ENCODE data around the gene SLC26A2.

SLC26A2 gene

GRCh38 chr5:149990518-149991376 lies 30.2 kb downstream of the SLC26A2 start:
- H3K9me3 ChIP-seq (ENCODE audit: control insufficient read depth, insufficient read depth, low read length), result no peaks in the 10 kb centered on the region
- no peaks in the 10 kb centered on the region for H3K36me3 ChIP-seq (ENCODE audit: control insufficient read depth, insufficient read depth, low read length)
- WGBS (ENCODE audit: insufficient coverage, insufficient read length), result no CpG with 5 or more reads among the region's 4 CpGs
- H3K4me3 ChIP-seq (ENCODE audit: low read length), result no peak overlapping the region
- no peaks in the 10 kb centered on the region for H3K27me3 ChIP-seq (ENCODE audit: control insufficient read depth, insufficient read depth, low read length)
- H3K27ac ChIP-seq (ENCODE audit: low read length), result no peak overlapping the region
- DNase-seq (ENCODE audit: low read depth, low spot score), result peak; percentile 33
- H3K4me1 ChIP-seq (ENCODE audit: control insufficient read depth, insufficient read depth, low read length), result no peaks in the 10 kb centered on the region

- H3K27me3 ChIP-seq (ENCODE audit: control insufficient read depth, insufficient read depth, low read length), result no peaks in the 10 kb centered on the region
- no peaks in the 10 kb centered on the region for H3K9me3 ChIP-seq (ENCODE audit: control insufficient read depth, insufficient read depth, low read length)
- H3K27ac ChIP-seq (ENCODE audit: low read length), result no peak overlapping the region
- WGBS (ENCODE audit: insufficient coverage, insufficient read length), result no CpG with 5 or more reads among the region's 3 CpGs
- no peak for DNase-seq (ENCODE audit: low read depth, low spot score)
- no peak overlapping the region for H3K4me3 ChIP-seq (ENCODE audit: low read length)
- H3K4me1 ChIP-seq (ENCODE audit: control insufficient read depth, insufficient read depth, low read length), result no peaks in the 10 kb centered on the region
- H3K36me3 ChIP-seq (ENCODE audit: control insufficient read depth, insufficient read depth, low read length), result no peaks in the 10 kb centered on the region
Measured at GRCh38 chr5:149993471-149993870, 32.9 kb downstream of the SLC26A2 start.

- no peak overlapping the region for H3K27ac ChIP-seq (ENCODE audit: low read length)
- WGBS (ENCODE audit: insufficient coverage, insufficient read length), result no CpG with 5 or more reads among the region's 14 CpGs
Measured at GRCh38 chr5:149995385-149996204, 35.0 kb downstream of the SLC26A2 start.

GRCh38 chr5:149996205-149996890 lies 35.8 kb downstream of the SLC26A2 start:
- Histone ChIP-seq H3K27me3 (ENCODE audit: control insufficient read depth, insufficient read depth, low read length) (no peaks in the 10 kb centered on the region), H3K36me3 (ENCODE audit: control insufficient read depth, insufficient read depth, low read length) (no peaks in the 10 kb centered on the region), H3K4me3 (ENCODE audit: low read length) (no peak overlapping the region), H3K9me3 (ENCODE audit: control insufficient read depth, insufficient read depth, low read length) (no peaks in the 10 kb centered on the region), H3K4me1 (ENCODE audit: control insufficient read depth, insufficient read depth, low read length) (peaks cover 2% of the 10 kb centered on the region; the same call in 1 of the 2 replicates), H3K27ac (ENCODE audit: low read length) (no peak overlapping the region)
- WGBS (ENCODE audit: insufficient coverage, insufficient read length), result no CpG with 5 or more reads among the region's 6 CpGs
- no peak for DNase-seq (ENCODE audit: low read depth, low spot score)

More at GRCh38 chr5:149995385-149996204, 35.0 kb downstream of the SLC26A2 start:
- peaks cover 2% of the 10 kb centered on the region; the same call in 1 of the 2 replicates for H3K4me1 ChIP-seq (ENCODE audit: control insufficient read depth, insufficient read depth, low read length)
- no peak overlapping the region for H3K4me3 ChIP-seq (ENCODE audit: low read length)
- DNase-seq (ENCODE audit: low read depth, low spot score), result no peak
- no peaks in the 10 kb centered on the region for H3K9me3 ChIP-seq (ENCODE audit: control insufficient read depth, insufficient read depth, low read length)
- no peaks in the 10 kb centered on the region for H3K36me3 ChIP-seq (ENCODE audit: control insufficient read depth, insufficient read depth, low read length)
- no peaks in the 10 kb centered on the region for H3K27me3 ChIP-seq (ENCODE audit: control insufficient read depth, insufficient read depth, low read length)

GRCh38 chr5:149998281-149998680 lies 37.7 kb downstream of the SLC26A2 start:
- Histone ChIP-seq H3K27ac (ENCODE audit: low read length) (no peak overlapping the region), H3K4me3 (ENCODE audit: low read length) (no peak overlapping the region), H3K9me3 (ENCODE audit: control insufficient read depth, insufficient read depth, low read length) (no peaks in the 10 kb centered on the region), H3K27me3 (ENCODE audit: control insufficient read depth, insufficient read depth, low read length) (no peaks in the 10 kb centered on the region), H3K4me1 (ENCODE audit: control insufficient read depth, insufficient read depth, low read length) (peaks cover 2% of the 10 kb centered on the region; the same call in 1 of the 2 replicates), H3K36me3 (ENCODE audit: control insufficient read depth, insufficient read depth, low read length) (no peaks in the 10 kb centered on the region)
- no peak for DNase-seq (ENCODE audit: low read depth, low spot score)
- no CpG with 5 or more reads among the region's 3 CpGs for WGBS (ENCODE audit: insufficient coverage, insufficient read length)

GRCh38 chr5:149999359-149999758 lies 38.8 kb downstream of the SLC26A2 start:
- WGBS (ENCODE audit: insufficient coverage, insufficient read length), result no CpG with 5 or more reads among the region's 3 CpGs
- DNase-seq (ENCODE audit: low read depth, low spot score), result no peak
- H3K27me3 ChIP-seq (ENCODE audit: control insufficient read depth, insufficient read depth, low read length), result no peaks in the 10 kb centered on the region
- H3K9me3 ChIP-seq (ENCODE audit: control insufficient read depth, insufficient read depth, low read length), result no peaks in the 10 kb centered on the region
- peaks cover 2% of the 10 kb centered on the region; the same call in 1 of the 2 replicates for H3K4me1 ChIP-seq (ENCODE audit: control insufficient read depth, insufficient read depth, low read length)
- H3K36me3 ChIP-seq (ENCODE audit: control insufficient read depth, insufficient read depth, low read length), result no peaks in the 10 kb centered on the region
- H3K4me3 ChIP-seq (ENCODE audit: low read length), result no peak overlapping the region
- no peak overlapping the region for H3K27ac ChIP-seq (ENCODE audit: low read length)

- H3K9me3 ChIP-seq (ENCODE audit: control insufficient read depth, insufficient read depth, low read length), result no peaks in the 10 kb centered on the region
- H3K4me3 ChIP-seq (ENCODE audit: low read length), result peak overlapping the region; percentile 67; the same call in 1 of the 2 replicates
- no CpG with 5 or more reads among the region's 7 CpGs for WGBS (ENCODE audit: insufficient coverage, insufficient read length)
Measured at GRCh38 chr5:149999866-150000255, 39.3 kb downstream of the SLC26A2 start.

GRCh38 chr5:150000256-150000989 lies 39.9 kb downstream of the SLC26A2 start, which contains the start of the genes HMGXB3 and TIGD6:
Gene HMGXB3, plus strand, starts transcription at chr5:150000739. Its CDS starts 4,114 bp downstream, at chr5:150004853.
Gene TIGD6, minus strand, starts transcription at chr5:150000654. Its CDS starts 4,306 bp downstream, at chr5:149996348.
- Histone ChIP-seq H3K27ac (ENCODE audit: low read length) (no peak within 1 kb of the TSS), H3K4me3 (ENCODE audit: low read length) (peak within 1 kb of the TSS; percentile 67; the same call in 1 of the 2 replicates), H3K4me1 (ENCODE audit: control insufficient read depth, insufficient read depth, low read length) (peaks cover 2% of the 10 kb centered on the region; the same call in 1 of the 2 replicates), H3K27me3 (ENCODE audit: control insufficient read depth, insufficient read depth, low read length) (no peaks in the 10 kb centered on the region), H3K9me3 (ENCODE audit: control insufficient read depth, insufficient read depth, low read length) (no peaks in the 10 kb centered on the region), H3K36me3 (ENCODE audit: control insufficient read depth, insufficient read depth, low read length) (no peaks in the 10 kb centered on the region)
- DNase-seq (ENCODE audit: low read depth, low spot score), result peak; percentile 90
- whole genome bisulfite sequencing (ENCODE audit: insufficient coverage, insufficient read length), result no CpG with 5 or more reads among the region's 72 CpGs

More at GRCh38 chr5:149999866-150000255, 39.3 kb downstream of the SLC26A2 start:
- H3K27ac ChIP-seq (ENCODE audit: low read length), result no peak overlapping the region
- DNase-seq (ENCODE audit: low read depth, low spot score), result no peak
- H3K4me1 ChIP-seq (ENCODE audit: control insufficient read depth, insufficient read depth, low read length), result peaks cover 2% of the 10 kb centered on the region; the same call in 1 of the 2 replicates
- H3K27me3 ChIP-seq (ENCODE audit: control insufficient read depth, insufficient read depth, low read length), result no peaks in the 10 kb centered on the region
- no peaks in the 10 kb centered on the region for H3K36me3 ChIP-seq (ENCODE audit: control insufficient read depth, insufficient read depth, low read length)

- no CpG with 5 or more reads among the region's 44 CpGs for WGBS (ENCODE audit: insufficient coverage, insufficient read length)
- Histone ChIP-seq H3K9me3 (ENCODE audit: control insufficient read depth, insufficient read depth, low read length) (no peaks in the 10 kb centered on the region), H3K4me1 (ENCODE audit: control insufficient read depth, insufficient read depth, low read length) (peaks cover 2% of the 10 kb centered on the region; the same call in 1 of the 2 replicates), H3K27ac (ENCODE audit: low read length) (no peak overlapping the region), H3K4me3 (ENCODE audit: low read length) (peak overlapping the region; percentile 67; the same call in 1 of the 2 replicates), H3K27me3 (ENCODE audit: control insufficient read depth, insufficient read depth, low read length) (no peaks in the 10 kb centered on the region), H3K36me3 (ENCODE audit: control insufficient read depth, insufficient read depth, low read length) (no peaks in the 10 kb centered on the region)
- no peak for DNase-seq (ENCODE audit: low read depth, low spot score)
Measured at GRCh38 chr5:150000990-150001659, 40.6 kb downstream of the SLC26A2 start.

Measured in iPS DF 6.9 (cell line).